CD4-positive, alpha-beta memory T cell (primary cell): Measurements from ENCODE around the gene PRPF6. TPM values are rescaled to one million over a fixed set of nuclear protein-coding genes. Genes with fewer than 3 reads are reported as not detected.

ENCODE experiments used
- CTCF ChIA-PET: fragments of 350-600 bp; sonication (Branson Sonifier 250); formaldehyde crosslinking; loops from one replicate; lab custom pipeline; 2021; ENCODE audit warnings: inconsistent platforms; ENCODE audit not compliant: partially characterized antibody; lab: Charles Lee
- POLR2A ChIA-PET: fragments of 350-600 bp; sonication (Branson Sonifier 250); formaldehyde crosslinking; loops from one replicate; lab custom pipeline; 2021; ENCODE audit not compliant: partially characterized antibody; lab: Charles Lee
- DNase-seq, 5 donors: peaks; one replicate each; pipeline versions ENCODE4 v3.0.0 to v3.0.0-alpha.2; 2020 to 2022; ENCODE audit warnings: mixed read lengths in 1 of 5
- H3K27ac ChIP-seq: one replicate; pipeline ENCODE4 v1.7.0; 2013; ENCODE audit warnings: low read depth, low read length
- H3K27me3 ChIP-seq: 2 replicates; pipeline ENCODE4 v1.7.0; 2013; ENCODE audit warnings: mild to moderate bottlenecking, low read length, moderate library complexity; ENCODE audit not compliant: insufficient read depth
- H3K36me3 ChIP-seq: 2 replicates; pipeline ENCODE4 v1.7.0; 2013; ENCODE audit warnings: mild to moderate bottlenecking, low read length, moderate library complexity; ENCODE audit not compliant: insufficient read depth
- H3K4me1 ChIP-seq: 2 replicates; pipeline ENCODE4 v1.7.0; 2013; ENCODE audit warnings: mild to moderate bottlenecking, low read length, moderate library complexity; ENCODE audit not compliant: insufficient read depth
- H3K4me3 ChIP-seq, 2 donors: one replicate each; pipeline ENCODE4 v1.7.0; 2013; ENCODE audit warnings: low read length in 2 of 2, mild to moderate bottlenecking in 1 of 2
- H3K9me3 ChIP-seq, 2 donors: one replicate each; pipeline ENCODE4 v1.7.0; 2013; ENCODE audit warnings: low read length in 2 of 2, control low read depth in 1 of 2; ENCODE audit not compliant: control insufficient read depth in 1 of 2
- H3K27ac Mint-ChIP-seq, 7 donors: one replicate each; pipeline ENCODE4 v1.8.0; 2020 to 2021; ENCODE audit warnings: mixed read lengths in 7 of 7, mild to moderate bottlenecking in 6 of 7, inconsistent platforms in 3 of 7, moderate library complexity in 3 of 7
- H3K27me3 Mint-ChIP-seq, 2 donors: one replicate each; pipeline ENCODE4 v1.8.0; 2020 to 2021; ENCODE audit warnings: mixed read lengths in 2 of 2
- H3K36me3 Mint-ChIP-seq, 2 donors: one replicate each; pipeline ENCODE4 v1.8.0; 2020 to 2021; ENCODE audit warnings: mixed read lengths in 2 of 2, inconsistent platforms in 1 of 2, mild to moderate bottlenecking in 1 of 2
- H3K4me1 Mint-ChIP-seq, 4 donors: one replicate each; pipeline ENCODE4 v1.8.0; 2020 to 2021; ENCODE audit warnings: mixed read lengths in 4 of 4, mild to moderate bottlenecking in 1 of 4
- H3K4me3 Mint-ChIP-seq, 8 donors: one replicate each; pipeline ENCODE4 v1.8.0; 2020 to 2021; ENCODE audit warnings: mixed read lengths in 8 of 8, mild to moderate bottlenecking in 7 of 8, moderate library complexity in 6 of 8, inconsistent platforms in 3 of 8
- H3K9me3 Mint-ChIP-seq, 8 donors: one replicate each; pipeline ENCODE4 v1.8.0; 2020 to 2021; ENCODE audit warnings: mixed read lengths in 8 of 8, mild to moderate bottlenecking in 5 of 8, inconsistent platforms in 3 of 8, moderate library complexity in 1 of 8
- intact Hi-C: fragments of 100-400 bp; cut with micrococcal nuclease; formaldehyde crosslinking; loops from one replicate; pipeline ENCODE4 v1.15.1; 2023
- polyA plus RNA-seq, 2 donors: library from polyadenylated mRNA; unstranded; fragments of 300-500 nt; fragmentation: Illumina TruSeq; gene quantifications; one replicate each; pipeline ENCODE4 v1.2.3, GENCODE V29; 2021
- total RNA-seq, 2 experiments: library from RNA; stranded (reverse); gene quantifications; one replicate each; pipeline ENCODE4 v1.2.3, GENCODE V29; 2021

Gene PRPF6
- total and polyA plus RNA-seq, 4 experiments from 2014 or later: 63.8 to 101 (median 87.5) TPM

- Mint-ChIP-seq H3K36me3 (peaks cover 0 to 15% of the 10 kb centered on the region in 2 donors), H3K27ac (peak overlapping the region; percentile 75 to 90 (median 86)), H3K4me1 (peaks cover 10 to 44% (median 29%) of the 10 kb centered on the region in 4 donors), H3K9me3 (peaks cover 0 to 2% (median 0%) of the 10 kb centered on the region in 8 donors), H3K27me3 (no peaks in the 10 kb centered on the region), H3K4me3 (peak overlapping the region; percentile 77 to 88 (median 83))
- no peaks in the 10 kb centered on the region for H3K9me3 ChIP-seq
- no peaks in the 10 kb centered on the region for H3K27me3 ChIP-seq
- peak overlapping the region; percentile 62 for H3K27ac ChIP-seq
- H3K36me3 ChIP-seq: no peaks in the 10 kb centered on the region
- H3K4me1 ChIP-seq: peaks cover 43% of the 10 kb centered on the region
- peak overlapping the region; percentile 29 to 48 for H3K4me3 ChIP-seq
- peak; percentile 51 to 85 (median 55) for DNase-seq
- CTCF ChIA-PET: interaction anchor here (1.4 to 2.0 kb wide), 3 partner anchors 23 to 420 kb away, joined by 3 to 10 read pairs (median 3); partner anchors contain the start of genes PRPF6, PTK6 and SAMD10
- intact Hi-C loops: loop anchor here (5.0 kb wide), 1 partner anchor 220 kb away; the partner anchor contains the start of genes LIME1 and SLC2A4RG
- POLR2A ChIA-PET: interaction anchor here (0.6 to 4.5 kb wide), 17 partner anchors 11 to 436 kb away, joined by 3 to 31 read pairs (median 7); partner anchors contain the start of genes ARFRP1, DNAJC5, PCMTD2 and PPDPF
Observed at GRCh38 chr20:63957004-63957689, 23.8 kb upstream of the PRPF6 start.

- H3K9me3 Mint-ChIP-seq: peaks cover 0 to 2% (median 0%) of the 10 kb centered on the region in 8 donors
- peak in 1 of 5 donors; percentile 53 for DNase-seq
- POLR2A ChIA-PET: interaction anchor here (1.0 to 4.5 kb wide), 8 partner anchors 10 to 437 kb away, joined by 3 to 31 read pairs (median 10); partner anchors contain the start of genes DNAJC5, PPDPF, PRPF6 and SAMD10
Observed at GRCh38 chr20:63957690-63958441, 23.1 kb upstream of the PRPF6 start.

GRCh38 chr20:63958471-63958870, 22.5 kb upstream of the PRPF6 start:
- peak overlapping the region in 2 of 7 donors; percentile 66 to 82 for H3K27ac Mint-ChIP-seq

More at GRCh38 chr20:63957690-63958441, 23.1 kb upstream of the PRPF6 start:
- no peaks in the 10 kb centered on the region for H3K9me3 ChIP-seq
- CTCF ChIA-PET: interaction anchor here (2.0 kb wide), 1 partner anchor 22 kb away, joined by 10 read pairs; the partner anchor contains the start of genes PRPF6 and SAMD10
- Mint-ChIP-seq H3K27ac (peak overlapping the region in 6 of 7 donors; percentile 27 to 90 (median 80)), H3K27me3 (no peaks in the 10 kb centered on the region), H3K4me3 (peak overlapping the region in 5 of 8 donors; percentile 8 to 84 (median 62)), H3K36me3 (peaks cover 0 to 15% of the 10 kb centered on the region in 2 donors), H3K4me1 (peaks cover 9 to 39% (median 28%) of the 10 kb centered on the region in 4 donors)
- peak overlapping the region in 1 of 2 donors; percentile 48 for H3K4me3 ChIP-seq
- peaks cover 39% of the 10 kb centered on the region for H3K4me1 ChIP-seq
- no peaks in the 10 kb centered on the region for H3K36me3 ChIP-seq
- H3K27ac ChIP-seq: peak overlapping the region; percentile 62
- intact Hi-C loops: loop anchor here (5.0 kb wide), 1 partner anchor 221 kb away; the partner anchor contains the start of genes LIME1 and SLC2A4RG
- H3K27me3 ChIP-seq: no peaks in the 10 kb centered on the region

GRCh38 chr20:63958964-63959698, 21.8 kb upstream of the PRPF6 start:
- Histone ChIP-seq H3K36me3 (no peaks in the 10 kb centered on the region), H3K27me3 (no peaks in the 10 kb centered on the region), H3K27ac (no peak overlapping the region), H3K4me1 (peaks cover 32% of the 10 kb centered on the region), H3K9me3 (no peaks in the 10 kb centered on the region), H3K4me3 (no peak overlapping the region)
- peaks cover 3 to 27% (median 19%) of the 10 kb centered on the region in 4 donors for H3K4me1 Mint-ChIP-seq
- CTCF ChIA-PET: no interaction called here
- peaks cover 0 to 18% of the 10 kb centered on the region in 2 donors for H3K36me3 Mint-ChIP-seq
- intact Hi-C loops: loop anchor here (5.0 kb wide), 1 partner anchor 222 kb away; the partner anchor contains the start of genes LIME1 and SLC2A4RG
- H3K9me3 Mint-ChIP-seq: no peaks in the 10 kb centered on the region
- DNase-seq: peak in 1 of 5 donors; percentile 38
- H3K27me3 Mint-ChIP-seq: no peaks in the 10 kb centered on the region
- no peak overlapping the region for H3K4me3 Mint-ChIP-seq
- H3K27ac Mint-ChIP-seq: peak overlapping the region in 2 of 7 donors; percentile 31 to 66
- POLR2A ChIA-PET: interaction anchor here (0.9 to 4.5 kb wide), 3 partner anchors 9 to 63 kb away, joined by 3 to 24 read pairs (median 3); no protein-coding TSS in a partner anchor

More at GRCh38 chr20:63958471-63958870, 22.5 kb upstream of the PRPF6 start:
- H3K27me3 Mint-ChIP-seq: no peaks in the 10 kb centered on the region
- DNase-seq: peak in 1 of 5 donors; percentile 15
- H3K4me3 Mint-ChIP-seq: peak overlapping the region in 3 of 8 donors; percentile 16 to 36 (median 25)
- ChIA-PET POLR2A (interaction anchor here (0.9 to 4.5 kb wide), 3 partner anchors 10 to 63 kb away, joined by 3 to 24 read pairs (median 3); no protein-coding TSS in a partner anchor), CTCF (no interaction called here)
- H3K36me3 Mint-ChIP-seq: peaks cover 0 to 16% of the 10 kb centered on the region in 2 donors
- intact Hi-C loops: loop anchor here (5.0 kb wide), 1 partner anchor 221 kb away; the partner anchor contains the start of genes LIME1 and SLC2A4RG
- H3K4me1 Mint-ChIP-seq: peaks cover 9 to 33% (median 25%) of the 10 kb centered on the region in 4 donors
- Histone ChIP-seq H3K4me1 (peaks cover 39% of the 10 kb centered on the region), H3K4me3 (no peak overlapping the region), H3K9me3 (no peaks in the 10 kb centered on the region), H3K27ac (no peak overlapping the region), H3K27me3 (no peaks in the 10 kb centered on the region), H3K36me3 (no peaks in the 10 kb centered on the region)
- H3K9me3 Mint-ChIP-seq: peaks cover 0 to 2% (median 0%) of the 10 kb centered on the region in 8 donors

- POLR2A ChIA-PET: interaction anchor here (4.5 kb wide), 1 partner anchor 8 kb away, joined by 24 read pairs; no protein-coding TSS in a partner anchor
- intact Hi-C loops: loop anchor here (5.0 kb wide), 1 partner anchor 222 kb away; the partner anchor contains the start of genes LIME1 and SLC2A4RG
Observed at GRCh38 chr20:63959699-63960075, 21.2 kb upstream of the PRPF6 start.

More at GRCh38 chr20:63959699-63960075, 21.2 kb upstream of the PRPF6 start:
- H3K9me3 Mint-ChIP-seq: no peaks in the 10 kb centered on the region
- DNase-seq: peak in 1 of 5 donors; percentile 23
- H3K4me1 Mint-ChIP-seq: peaks cover 0 to 21% (median 13%) of the 10 kb centered on the region in 4 donors
- Histone ChIP-seq H3K4me3 (no peak overlapping the region), H3K27ac (no peak overlapping the region), H3K36me3 (no peaks in the 10 kb centered on the region), H3K4me1 (peaks cover 26% of the 10 kb centered on the region), H3K27me3 (no peaks in the 10 kb centered on the region), H3K9me3 (no peaks in the 10 kb centered on the region)
- no peak overlapping the region for H3K27ac Mint-ChIP-seq
- no peaks in the 10 kb centered on the region for H3K27me3 Mint-ChIP-seq
- peaks cover 0 to 18% of the 10 kb centered on the region in 2 donors for H3K36me3 Mint-ChIP-seq
- CTCF ChIA-PET: no interaction called here
- H3K4me3 Mint-ChIP-seq: no peak overlapping the region
